ENCODE data around the gene PCYT2.

Gene PCYT2

DNA sequence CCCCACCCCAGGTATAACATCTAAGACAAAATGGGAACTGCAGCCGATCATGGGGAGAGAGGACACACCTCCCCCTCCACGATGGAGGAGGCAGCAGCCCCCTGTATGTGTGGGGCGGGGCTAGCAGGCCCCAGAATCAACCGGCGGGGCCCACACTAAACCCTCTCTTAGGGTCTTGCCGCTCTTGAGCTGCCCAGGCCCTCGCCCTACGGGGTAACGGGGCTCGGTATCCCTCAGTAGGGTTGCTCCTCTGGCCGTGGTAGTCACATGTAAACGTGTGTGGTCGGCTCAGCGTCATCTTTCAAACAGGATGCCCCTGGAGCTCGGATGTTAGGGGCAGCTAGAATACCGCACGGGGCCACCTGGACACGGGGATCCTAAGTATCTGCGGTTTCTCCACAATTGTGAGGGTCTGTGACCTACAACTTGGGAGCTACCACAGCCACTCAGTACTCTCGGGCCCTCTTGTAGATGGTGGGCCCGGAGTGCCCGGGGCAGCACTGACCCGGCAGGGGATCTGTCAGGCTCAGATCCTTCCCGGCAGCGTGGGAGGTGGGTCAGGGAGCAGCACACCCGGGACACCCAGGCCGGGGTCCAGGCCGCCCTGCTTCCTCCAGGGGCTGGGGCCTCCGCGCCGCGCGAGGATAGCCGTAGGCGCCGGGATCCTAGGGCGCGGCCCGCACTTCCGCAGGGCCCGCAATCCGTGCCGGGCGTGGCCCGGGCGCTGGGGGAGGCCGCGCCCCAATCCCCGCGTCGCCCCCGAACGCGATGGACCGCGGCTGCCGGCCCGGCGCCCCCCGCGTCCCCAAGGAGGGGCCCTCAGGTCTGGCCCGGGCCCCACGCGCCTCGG is 40.8 kb downstream of the PCYT2 start:
- Histone ChIP-seq H3K4me3 (ENCODE audit: low read depth, low read length, poor library complexity, severe bottlenecking) (peak overlapping the region; percentile 98), H3K27ac (ENCODE audit: low read depth, low read length, poor library complexity, severe bottlenecking) (peak overlapping the region; percentile 84), H3K4me2 (ENCODE audit: low read length) (peak overlapping the region; percentile 86), H3F3A (ENCODE audit: insufficient read depth, low read length) (no peaks in the 10 kb centered on the region), H3K9ac (ENCODE audit: low read length) (peak overlapping the region; percentile 97), H3K36me3 (ENCODE audit: insufficient read depth, low read length) (peaks cover 45% of the 10 kb centered on the region), H3K9me2 (ENCODE audit: low read depth, low read length) (no peaks in the 10 kb centered on the region), H2AFZ (ENCODE audit: low read length) (no peak overlapping the region), H3K9me3 (ENCODE audit: low read length) (no peaks in the 10 kb centered on the region), H3K4me1 (ENCODE audit: insufficient read depth, low read length, severe bottlenecking) (peaks cover 72% of the 10 kb centered on the region), H4K20me1 (ENCODE audit: insufficient read depth, low read length) (no peaks in the 10 kb centered on the region), H3K79me2 (ENCODE audit: insufficient read depth, low read length) (peaks cover 5% of the 10 kb centered on the region; the same call in 1 of the 2 replicates), H3K27me3 (ENCODE audit: insufficient read depth, low read length) (no peaks in the 10 kb centered on the region)
- TF ChIP-seq EZH2 (IDR thresholded peaks at IDR 0.05; ENCODE audit: borderline replicate concordance, low read length) (no peak), CTCF (IDR thresholded peaks at IDR 0.05; ENCODE audit: low read length) (no peak)

- H3K36me3 ChIP-seq (ENCODE audit: insufficient read depth, low read length), result peaks cover 48% of the 10 kb centered on the region
- H4K20me1 ChIP-seq (ENCODE audit: insufficient read depth, low read length), result no peaks in the 10 kb centered on the region
- peak overlapping the region; percentile 84 for H3K27ac ChIP-seq (ENCODE audit: low read depth, low read length, poor library complexity, severe bottlenecking)
- H3F3A ChIP-seq (ENCODE audit: insufficient read depth, low read length), result no peaks in the 10 kb centered on the region
- H3K4me2 ChIP-seq (ENCODE audit: low read length), result peak overlapping the region; percentile 86
- H3K79me2 ChIP-seq (ENCODE audit: insufficient read depth, low read length), result peaks cover 5% of the 10 kb centered on the region; the same call in 1 of the 2 replicates
- TF ChIP-seq EZH2 (IDR thresholded peaks at IDR 0.05; ENCODE audit: borderline replicate concordance, low read length) (no peak), CTCF (IDR thresholded peaks at IDR 0.05; ENCODE audit: low read length) (peak; percentile 81)
- peaks cover 73% of the 10 kb centered on the region for H3K4me1 ChIP-seq (ENCODE audit: insufficient read depth, low read length, severe bottlenecking)
- H3K9ac ChIP-seq (ENCODE audit: low read length), result peak overlapping the region; percentile 97
- H3K9me3 ChIP-seq (ENCODE audit: low read length), result no peaks in the 10 kb centered on the region
- peak overlapping the region; percentile 98 for H3K4me3 ChIP-seq (ENCODE audit: low read depth, low read length, poor library complexity, severe bottlenecking)
- H3K9me2 ChIP-seq (ENCODE audit: low read depth, low read length), result no peaks in the 10 kb centered on the region
- H3K27me3 ChIP-seq (ENCODE audit: insufficient read depth, low read length), result no peaks in the 10 kb centered on the region
- H2AFZ ChIP-seq (ENCODE audit: low read length), result no peak overlapping the region
Measured at GRCh38 chr17:81869221-81870130, 41.7 kb downstream of the PCYT2 start.

- Histone ChIP-seq H4K20me1 (ENCODE audit: insufficient read depth, low read length) (no peaks in the 10 kb centered on the region), H3K27me3 (ENCODE audit: insufficient read depth, low read length) (no peaks in the 10 kb centered on the region), H3K9me2 (ENCODE audit: low read depth, low read length) (no peaks in the 10 kb centered on the region), H3K36me3 (ENCODE audit: insufficient read depth, low read length) (peaks cover 51% of the 10 kb centered on the region), H3K4me2 (ENCODE audit: low read length) (peak overlapping the region; percentile 86), H3K79me2 (ENCODE audit: insufficient read depth, low read length) (peaks cover 5% of the 10 kb centered on the region; the same call in 1 of the 2 replicates), H2AFZ (ENCODE audit: low read length) (no peak overlapping the region), H3F3A (ENCODE audit: insufficient read depth, low read length) (no peaks in the 10 kb centered on the region), H3K27ac (ENCODE audit: low read depth, low read length, poor library complexity, severe bottlenecking) (peak overlapping the region; percentile 81), H3K9me3 (ENCODE audit: low read length) (no peaks in the 10 kb centered on the region), H3K4me3 (ENCODE audit: low read depth, low read length, poor library complexity, severe bottlenecking) (peak overlapping the region; percentile 98), H3K4me1 (ENCODE audit: insufficient read depth, low read length, severe bottlenecking) (peaks cover 72% of the 10 kb centered on the region), H3K9ac (ENCODE audit: low read length) (peak overlapping the region; percentile 7; the same call in 1 of the 2 replicates)
- no peak for TF ChIP-seq EZH2 (IDR thresholded peaks at IDR 0.05; ENCODE audit: borderline replicate concordance, low read length)
- no peak for TF ChIP-seq CTCF (IDR thresholded peaks at IDR 0.05; ENCODE audit: low read length)
Measured at GRCh38 chr17:81868674-81869220, 42.5 kb downstream of the PCYT2 start.

Data from OCI-LY1 (cell line).